ENCODE measurements around the gene SUSD4. TPM values are rescaled to one million over a fixed set of nuclear protein-coding genes. Genes with fewer than 3 reads are reported as not detected.

Gene SUSD4
- total RNA-seq, 3 donors from 2014 or later = 0.64 to 16.7 (median 14.9) TPM

DNA sequence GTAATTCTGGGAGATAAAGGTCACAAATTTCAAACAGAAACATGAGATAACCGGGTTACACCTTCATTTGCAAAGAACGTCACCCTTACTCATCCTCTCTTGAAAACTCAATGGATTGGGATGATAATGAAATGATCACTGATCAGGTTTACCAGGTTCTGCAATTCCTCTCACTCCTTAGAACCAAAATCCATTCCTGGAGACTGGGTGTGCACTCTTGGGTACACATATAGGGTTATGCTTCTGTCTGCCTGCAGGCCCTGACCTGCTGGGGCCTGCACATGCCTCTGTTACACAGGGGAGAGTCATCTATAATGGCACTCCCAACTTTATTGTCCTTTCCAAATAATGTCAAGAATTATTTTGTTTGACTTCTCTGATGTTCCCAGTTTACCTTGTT is 8.3 kb downstream of the SUSD4 start:
- Histone ChIP-seq H3K4me3 (no peak overlapping the region), H3K27me3 (no peaks in the 10 kb centered on the region), H3K36me3 (no peaks in the 10 kb centered on the region), H3K9me3 (no peaks in the 10 kb centered on the region), H3K4me1 (no peaks in the 10 kb centered on the region), H3K27ac (no peak overlapping the region)
- intact Hi-C loops (cut with DNase I; ENCODE audit: low total_unique reads) = no loop called here
- DNase-seq (ENCODE audit: low spot score in 2 of 2) = no peak
- TF ChIP-seq, protein P1, sequence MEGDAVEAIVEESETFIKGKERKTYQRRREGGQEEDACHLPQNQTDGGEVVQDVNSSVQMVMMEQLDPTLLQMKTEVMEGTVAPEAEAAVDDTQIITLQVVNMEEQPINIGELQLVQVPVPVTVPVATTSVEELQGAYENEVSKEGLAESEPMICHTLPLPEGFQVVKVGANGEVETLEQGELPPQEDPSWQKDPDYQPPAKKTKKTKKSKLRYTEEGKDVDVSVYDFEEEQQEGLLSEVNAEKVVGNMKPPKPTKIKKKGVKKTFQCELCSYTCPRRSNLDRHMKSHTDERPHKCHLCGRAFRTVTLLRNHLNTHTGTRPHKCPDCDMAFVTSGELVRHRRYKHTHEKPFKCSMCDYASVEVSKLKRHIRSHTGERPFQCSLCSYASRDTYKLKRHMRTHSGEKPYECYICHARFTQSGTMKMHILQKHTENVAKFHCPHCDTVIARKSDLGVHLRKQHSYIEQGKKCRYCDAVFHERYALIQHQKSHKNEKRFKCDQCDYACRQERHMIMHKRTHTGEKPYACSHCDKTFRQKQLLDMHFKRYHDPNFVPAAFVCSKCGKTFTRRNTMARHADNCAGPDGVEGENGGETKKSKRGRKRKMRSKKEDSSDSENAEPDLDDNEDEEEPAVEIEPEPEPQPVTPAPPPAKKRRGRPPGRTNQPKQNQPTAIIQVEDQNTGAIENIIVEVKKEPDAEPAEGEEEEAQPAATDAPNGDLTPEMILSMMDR (IDR thresholded peaks at IDR 0.05) = no peak
- TF ChIP-seq POLR2AphosphoS5 (IDR thresholded peaks at IDR 0.05) = no peak
- TF ChIP-seq POLR2A (IDR thresholded peaks at IDR 0.05) = no peak

DNA sequence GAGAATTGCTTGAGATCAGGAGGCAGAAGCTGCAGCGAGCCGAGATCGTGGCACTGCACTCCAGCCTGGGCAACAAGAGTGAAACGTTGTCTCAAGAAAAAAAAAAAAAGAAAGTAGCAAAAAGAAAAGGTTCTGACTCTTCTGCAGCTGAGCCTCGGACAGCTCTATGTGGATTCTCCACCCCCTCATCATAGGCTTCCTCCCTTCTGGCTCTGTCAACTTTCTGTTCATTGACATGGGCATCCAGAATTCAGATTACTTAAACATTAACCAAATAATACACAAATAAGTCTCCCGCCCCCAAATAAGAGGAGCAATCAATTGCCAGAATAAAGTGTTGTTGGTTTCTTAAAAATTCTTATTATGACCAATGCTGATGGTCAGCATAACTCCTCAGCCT is 10.0 kb downstream of the SUSD4 start:
- intact Hi-C loops (cut with DNase I; ENCODE audit: low total_unique reads) = no loop called here
- H3K27me3 ChIP-seq = no peaks in the 10 kb centered on the region
- no peaks in the 10 kb centered on the region for H3K36me3 ChIP-seq
- no peak for TF ChIP-seq POLR2A (IDR thresholded peaks at IDR 0.05)
- TF ChIP-seq, protein P1 (IDR thresholded peaks at IDR 0.05) = no peak
- TF ChIP-seq POLR2AphosphoS5 (IDR thresholded peaks at IDR 0.05) = no peak
- DNase-seq (ENCODE audit: low spot score in 2 of 2) = no peak
- no peak overlapping the region for H3K4me3 ChIP-seq
- H3K4me1 ChIP-seq = no peaks in the 10 kb centered on the region
- no peak overlapping the region for H3K27ac ChIP-seq
- H3K9me3 ChIP-seq = no peaks in the 10 kb centered on the region

DNA sequence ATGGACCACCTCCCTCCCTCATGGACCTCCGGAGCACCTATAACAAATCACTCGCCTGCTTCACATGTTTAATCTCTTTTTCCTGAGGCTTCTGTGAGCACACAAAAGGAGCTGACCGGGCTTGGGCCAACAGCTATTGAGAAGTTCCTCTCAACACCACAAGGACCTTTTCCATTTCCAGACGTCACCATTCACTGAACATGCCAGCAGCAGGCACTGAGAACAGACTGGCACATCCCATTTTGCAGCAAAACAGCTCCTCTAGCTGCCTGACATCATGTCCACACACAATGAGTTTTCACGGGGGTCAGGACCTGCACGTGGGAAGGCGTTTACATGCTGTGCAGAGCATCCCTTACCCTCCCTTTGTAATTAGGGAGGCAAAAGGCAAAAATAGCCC is 11.0 kb downstream of the SUSD4 start:
- Histone ChIP-seq H3K4me3 (no peak overlapping the region), H3K27me3 (no peaks in the 10 kb centered on the region)
- intact Hi-C loops (cut with DNase I; ENCODE audit: low total_unique reads) = no loop called here

DNA sequence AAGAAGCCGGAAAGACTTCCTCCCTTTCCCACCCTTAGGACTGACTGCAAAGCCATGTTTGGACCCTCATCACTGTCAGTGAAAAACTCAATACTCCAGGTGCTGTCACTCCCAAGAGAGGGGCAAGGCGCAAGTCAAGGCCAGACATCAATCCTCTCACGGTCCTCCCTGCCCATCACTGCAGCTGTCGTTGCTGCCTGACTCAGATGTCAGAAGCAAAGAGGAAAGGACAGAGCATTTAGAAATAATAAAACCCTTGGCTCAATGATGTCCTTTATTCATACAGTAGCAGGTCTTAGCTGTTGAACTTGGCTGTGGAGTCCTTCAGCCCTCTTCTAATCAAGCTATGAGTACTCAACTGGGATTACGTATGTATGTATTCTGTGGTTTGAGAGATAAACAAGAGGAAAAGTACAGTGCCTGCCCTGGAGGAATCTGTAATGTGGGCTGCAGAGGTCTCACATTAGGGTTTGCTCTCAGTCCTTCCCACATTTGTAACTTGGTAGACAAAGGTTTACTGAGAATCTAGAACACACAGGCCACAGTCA is 13.5 kb downstream of the SUSD4 start:
- Histone ChIP-seq H3K27ac (no peak overlapping the region), H3K4me1 (no peaks in the 10 kb centered on the region), H3K9me3 (no peaks in the 10 kb centered on the region), H3K4me3 (no peak overlapping the region), H3K27me3 (no peaks in the 10 kb centered on the region), H3K36me3 (no peaks in the 10 kb centered on the region)
- no peak for TF ChIP-seq POLR2A (IDR thresholded peaks at IDR 0.05)
- intact Hi-C loops (cut with DNase I; ENCODE audit: low total_unique reads) = no loop called here
- DNase-seq (ENCODE audit: low spot score in 2 of 2) = no peak

More for the DNA sequence above, 11.0 kb downstream of the SUSD4 start:
- TF ChIP-seq POLR2A (IDR thresholded peaks at IDR 0.05) (no peak), POLR2AphosphoS5 (IDR thresholded peaks at IDR 0.05) (no peak)
- TF ChIP-seq, protein P1 (IDR thresholded peaks at IDR 0.05) = no peak
- H3K36me3 ChIP-seq = no peaks in the 10 kb centered on the region
- H3K9me3 ChIP-seq = no peaks in the 10 kb centered on the region
- no peak overlapping the region for H3K27ac ChIP-seq
- no peak for DNase-seq (ENCODE audit: low spot score in 2 of 2)
- H3K4me1 ChIP-seq = no peaks in the 10 kb centered on the region

DNA sequence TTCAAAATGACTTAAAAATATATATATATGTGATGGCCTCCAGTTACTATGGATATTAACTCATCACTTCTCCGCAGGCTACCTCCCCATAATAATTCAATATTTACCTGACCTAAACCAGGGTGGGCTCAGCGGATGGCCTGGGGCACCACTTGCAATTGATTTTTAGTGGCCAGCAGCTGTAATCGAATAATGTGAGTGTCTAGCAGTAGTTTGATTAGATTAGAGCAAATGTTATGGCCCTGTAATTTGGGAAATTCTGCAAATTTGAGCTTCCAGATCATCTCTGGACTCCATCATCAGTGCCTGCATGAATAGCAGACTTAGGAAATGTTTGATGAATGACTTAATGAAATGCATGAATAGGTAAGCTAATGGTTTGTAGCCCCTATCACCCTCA is 14.7 kb downstream of the SUSD4 start:
- no peak for TF ChIP-seq POLR2A (IDR thresholded peaks at IDR 0.05)
- no peak for TF ChIP-seq POLR2AphosphoS5 (IDR thresholded peaks at IDR 0.05)
- TF ChIP-seq, protein P1 (IDR thresholded peaks at IDR 0.05) = no peak
- intact Hi-C loops (cut with DNase I; ENCODE audit: low total_unique reads) = no loop called here
- H3K36me3 ChIP-seq = no peaks in the 10 kb centered on the region
- H3K4me1 ChIP-seq = no peaks in the 10 kb centered on the region
- H3K4me3 ChIP-seq = no peak overlapping the region
- no peak overlapping the region for H3K27ac ChIP-seq
- no peaks in the 10 kb centered on the region for H3K9me3 ChIP-seq
- no peaks in the 10 kb centered on the region for H3K27me3 ChIP-seq
- no peak for DNase-seq (ENCODE audit: low spot score in 2 of 2)

DNA sequence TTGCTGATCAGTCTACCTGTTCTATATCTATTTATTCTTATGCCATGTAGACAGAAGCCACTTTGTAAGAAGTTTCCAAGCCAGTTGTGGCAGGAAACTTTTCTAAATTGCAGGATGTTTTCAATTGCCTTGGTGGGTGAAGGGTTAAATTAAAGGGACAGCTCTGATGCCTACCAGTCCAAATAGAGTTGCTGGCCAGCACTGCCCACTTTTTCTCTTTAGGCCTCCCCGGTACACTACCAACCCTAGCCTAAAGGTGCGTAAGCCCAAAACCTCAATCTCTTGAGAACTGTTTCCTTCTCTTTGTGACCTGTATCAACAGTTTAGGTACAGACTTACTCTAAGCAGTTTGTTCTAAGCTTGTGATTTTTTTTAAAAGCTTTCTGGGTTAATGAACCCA is 15.5 kb downstream of the SUSD4 start:
- DNase-seq (ENCODE audit: low spot score in 2 of 2) = no peak
- Histone ChIP-seq H3K9me3 (no peaks in the 10 kb centered on the region), H3K27ac (no peak overlapping the region), H3K27me3 (no peaks in the 10 kb centered on the region), H3K4me3 (no peak overlapping the region), H3K36me3 (no peaks in the 10 kb centered on the region), H3K4me1 (no peaks in the 10 kb centered on the region)
- TF ChIP-seq POLR2A (IDR thresholded peaks at IDR 0.05) (no peak), POLR2AphosphoS5 (IDR thresholded peaks at IDR 0.05) (no peak)
- TF ChIP-seq, protein P1 (IDR thresholded peaks at IDR 0.05) = no peak
- intact Hi-C loops (cut with DNase I; ENCODE audit: low total_unique reads) = no loop called here
